PFSK-1 (cell line): ENCODE measurements around the gene SAC3D1.

Source experiments
- FOXP2 ChIP-seq: optimal IDR thresholded peaks from 2 replicates; pipeline ENCODE3; 2011; ENCODE audit warnings: borderline replicate concordance, control low read depth, inconsistent platforms; ENCODE audit not compliant: insufficient read depth; ENCODE audit errors: extremely low read length, extremely low read depth
- POLR2AphosphoS5 ChIP-seq: IDR thresholded peaks from 2 replicates; pipeline ENCODE4 v1.6.1; 2012; ENCODE audit warnings: low read depth, mild to moderate bottlenecking, control low read depth, low read length, moderate library complexity
- SIN3A ChIP-seq: IDR thresholded peaks from 2 replicates; pipeline ENCODE4 v1.6.1; 2012; ENCODE audit warnings: mild to moderate bottlenecking, low read length, moderate library complexity, borderline replicate concordance; ENCODE audit not compliant: insufficient read depth
- TAF1 ChIP-seq: IDR thresholded peaks from 2 replicates; pipeline ENCODE4 v1.6.1; 2012; ENCODE audit warnings: low read length, control low read depth, borderline replicate concordance; ENCODE audit not compliant: insufficient read depth
- TF ChIP-seq, protein P1 (sequence below), 2 experiments: IDR thresholded peaks; 2 replicates each; pipeline versions ENCODE4 v1.6.1 to v1.8.0; 2011 to 2012; ENCODE audit warnings: low read depth in 2 of 2, low read length in 2 of 2, control low read depth in 1 of 2, inconsistent platforms in 1 of 2, mild to moderate bottlenecking in 1 of 2, moderate library complexity in 1 of 2; ENCODE audit not compliant: insufficient read depth in 1 of 2

DNA sequence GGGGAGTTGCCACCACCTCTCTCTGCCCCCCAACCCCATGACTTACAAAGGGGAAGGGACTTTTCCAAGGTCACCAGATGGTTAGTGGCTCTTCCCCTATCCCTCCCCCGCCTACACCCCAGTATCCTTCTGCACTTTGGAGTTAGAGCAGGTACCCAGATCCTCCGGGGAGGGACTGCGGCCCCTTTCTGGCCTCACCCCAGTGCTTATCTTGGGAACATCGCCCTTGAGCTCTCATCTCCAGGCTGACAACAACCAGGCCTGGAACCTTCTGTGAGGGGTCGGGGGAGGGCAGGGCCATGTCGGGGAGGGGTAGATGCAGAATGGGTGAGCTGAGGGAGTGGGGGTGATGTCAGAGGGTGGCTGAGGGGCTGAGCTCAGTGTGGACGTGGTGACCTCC, 24.8 kb downstream of the SAC3D1 start:
- TF ChIP-seq POLR2AphosphoS5, result no peak
- no peak for TF ChIP-seq TAF1
- TF ChIP-seq, protein P1, sequence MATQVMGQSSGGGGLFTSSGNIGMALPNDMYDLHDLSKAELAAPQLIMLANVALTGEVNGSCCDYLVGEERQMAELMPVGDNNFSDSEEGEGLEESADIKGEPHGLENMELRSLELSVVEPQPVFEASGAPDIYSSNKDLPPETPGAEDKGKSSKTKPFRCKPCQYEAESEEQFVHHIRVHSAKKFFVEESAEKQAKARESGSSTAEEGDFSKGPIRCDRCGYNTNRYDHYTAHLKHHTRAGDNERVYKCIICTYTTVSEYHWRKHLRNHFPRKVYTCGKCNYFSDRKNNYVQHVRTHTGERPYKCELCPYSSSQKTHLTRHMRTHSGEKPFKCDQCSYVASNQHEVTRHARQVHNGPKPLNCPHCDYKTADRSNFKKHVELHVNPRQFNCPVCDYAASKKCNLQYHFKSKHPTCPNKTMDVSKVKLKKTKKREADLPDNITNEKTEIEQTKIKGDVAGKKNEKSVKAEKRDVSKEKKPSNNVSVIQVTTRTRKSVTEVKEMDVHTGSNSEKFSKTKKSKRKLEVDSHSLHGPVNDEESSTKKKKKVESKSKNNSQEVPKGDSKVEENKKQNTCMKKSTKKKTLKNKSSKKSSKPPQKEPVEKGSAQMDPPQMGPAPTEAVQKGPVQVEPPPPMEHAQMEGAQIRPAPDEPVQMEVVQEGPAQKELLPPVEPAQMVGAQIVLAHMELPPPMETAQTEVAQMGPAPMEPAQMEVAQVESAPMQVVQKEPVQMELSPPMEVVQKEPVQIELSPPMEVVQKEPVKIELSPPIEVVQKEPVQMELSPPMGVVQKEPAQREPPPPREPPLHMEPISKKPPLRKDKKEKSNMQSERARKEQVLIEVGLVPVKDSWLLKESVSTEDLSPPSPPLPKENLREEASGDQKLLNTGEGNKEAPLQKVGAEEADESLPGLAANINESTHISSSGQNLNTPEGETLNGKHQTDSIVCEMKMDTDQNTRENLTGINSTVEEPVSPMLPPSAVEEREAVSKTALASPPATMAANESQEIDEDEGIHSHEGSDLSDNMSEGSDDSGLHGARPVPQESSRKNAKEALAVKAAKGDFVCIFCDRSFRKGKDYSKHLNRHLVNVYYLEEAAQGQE (IDR thresholded peaks at IDR 0.05; ENCODE audit: insufficient read depth in 1 of 2, low read depth in 2 of 2, low read length in 2 of 2), result no peak
- TF ChIP-seq SIN3A, result no peak
- TF ChIP-seq FOXP2, result no peak
